ENCODE measurements around the gene NAA10. TPM values are rescaled to one million over a fixed set of nuclear protein-coding genes. Genes with fewer than 3 reads are reported as not detected.

NAA10 gene
- total RNA-seq, 1 donor: 37.4 TPM

DNA sequence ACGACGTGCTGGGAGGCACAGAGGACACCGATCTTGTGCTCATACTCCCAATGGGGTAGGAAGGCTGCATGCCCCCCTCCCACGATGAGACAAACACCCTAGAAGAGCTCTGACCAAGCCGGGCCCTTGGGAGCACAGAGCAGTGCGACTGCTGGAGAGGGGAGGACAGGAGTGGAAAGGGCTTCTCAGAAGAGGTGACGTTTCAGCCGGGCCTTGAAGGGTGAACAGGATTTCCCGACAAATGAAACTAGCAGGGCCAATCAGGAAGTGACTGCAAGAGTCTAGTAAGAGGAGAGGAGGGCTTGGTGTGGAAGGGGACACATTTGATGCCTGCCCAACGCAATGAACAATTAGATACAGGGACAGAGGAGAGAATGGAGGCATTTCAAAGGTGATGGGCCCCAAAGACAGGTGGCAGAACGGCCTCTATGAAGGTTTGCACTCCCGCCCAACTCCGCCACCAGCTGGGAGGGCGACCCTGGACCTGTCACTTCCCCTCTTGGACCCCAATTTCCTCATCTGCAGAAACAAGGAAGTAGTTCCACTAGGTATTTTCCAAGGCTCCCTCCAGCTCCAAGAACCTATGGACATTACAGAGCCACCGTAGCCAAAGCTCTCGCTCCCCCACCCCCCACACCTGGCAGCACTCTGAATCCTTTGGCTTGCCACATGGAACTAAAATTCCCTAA, 32.8 kb upstream of the NAA10 start:
- no peak for DNase-seq (ENCODE audit: low read depth in 2 of 3, low spot score in 2 of 3)

DNA sequence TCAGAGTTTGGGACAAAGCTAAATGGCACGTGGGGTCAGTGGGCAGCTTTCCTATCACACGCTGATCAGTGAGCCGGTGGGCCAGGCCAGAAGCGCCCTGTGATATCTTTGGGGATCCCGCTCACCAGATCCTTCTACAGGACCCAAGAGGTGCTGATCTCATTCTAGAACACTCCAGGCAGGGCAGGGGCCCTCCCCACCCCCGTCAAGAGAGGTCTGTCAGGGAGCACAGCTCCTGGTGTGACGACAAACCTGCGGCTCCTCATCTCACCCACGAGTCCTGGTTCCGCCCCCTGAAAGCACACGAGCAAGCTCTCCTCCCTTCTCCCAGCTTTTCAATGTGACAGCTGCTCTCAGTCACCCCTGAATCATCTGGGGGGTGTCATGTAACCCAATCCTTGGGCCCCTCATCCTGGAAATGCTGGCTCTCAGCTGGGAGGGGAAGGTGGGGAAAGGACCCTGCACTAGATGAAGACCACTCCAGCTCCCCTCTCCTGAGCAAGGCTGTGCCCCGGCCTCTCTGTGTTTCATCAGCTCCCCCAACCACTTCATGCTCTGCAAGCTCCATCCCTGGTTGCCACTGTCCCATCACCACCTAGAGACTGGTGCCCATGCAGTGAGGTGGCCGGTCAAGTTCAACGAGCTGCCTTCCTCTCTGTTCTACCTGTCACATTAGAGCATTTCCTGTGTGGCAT, 32.2 kb upstream of the NAA10 start:
- no peak for DNase-seq (ENCODE audit: low read depth in 2 of 3, low spot score in 2 of 3)

DNA sequence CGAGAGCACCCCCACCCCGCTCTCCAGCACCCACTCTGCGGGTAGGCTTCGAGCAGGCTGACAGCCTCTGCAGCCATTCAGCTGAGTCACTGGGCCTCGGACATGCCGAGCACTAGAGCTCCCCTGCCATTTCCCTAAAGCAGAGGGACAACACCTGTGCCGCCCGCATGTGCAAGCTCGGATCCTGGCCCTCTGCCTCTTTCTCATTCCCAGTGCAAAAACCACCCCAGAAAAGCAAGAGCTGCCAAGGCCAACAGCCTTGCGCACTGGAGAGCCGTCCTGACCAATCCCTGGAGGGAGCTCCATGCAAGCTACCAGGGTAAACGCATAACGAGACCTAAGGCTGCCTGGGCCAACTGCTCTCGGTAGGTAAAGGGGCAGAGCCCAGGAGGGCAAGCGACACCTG, 31.4 kb upstream of the NAA10 start:
- DNase-seq (ENCODE audit: low read depth in 2 of 3, low spot score in 2 of 3): no peak

DNA sequence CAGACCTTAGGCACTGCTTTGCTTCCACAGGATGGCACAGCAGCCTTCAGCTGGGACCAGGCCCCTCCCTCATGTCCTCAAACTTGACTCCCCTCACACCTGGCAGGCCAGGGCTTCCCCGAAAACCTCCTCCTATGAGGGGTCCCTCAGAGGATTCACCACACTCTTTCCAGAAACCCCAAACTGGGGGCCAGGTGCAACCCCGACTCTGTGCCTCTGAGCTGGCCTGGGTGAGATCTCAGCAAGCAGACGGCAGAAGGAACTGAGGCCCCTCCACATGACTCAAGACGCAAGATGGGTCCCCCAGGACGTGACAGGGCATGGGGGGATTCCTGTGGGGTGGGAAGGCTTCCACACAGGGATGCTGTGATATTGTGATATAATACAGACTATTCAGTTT, 30.6 kb upstream of the NAA10 start:
- no peak for DNase-seq (ENCODE audit: low read depth in 2 of 3, low spot score in 2 of 3)

DNA sequence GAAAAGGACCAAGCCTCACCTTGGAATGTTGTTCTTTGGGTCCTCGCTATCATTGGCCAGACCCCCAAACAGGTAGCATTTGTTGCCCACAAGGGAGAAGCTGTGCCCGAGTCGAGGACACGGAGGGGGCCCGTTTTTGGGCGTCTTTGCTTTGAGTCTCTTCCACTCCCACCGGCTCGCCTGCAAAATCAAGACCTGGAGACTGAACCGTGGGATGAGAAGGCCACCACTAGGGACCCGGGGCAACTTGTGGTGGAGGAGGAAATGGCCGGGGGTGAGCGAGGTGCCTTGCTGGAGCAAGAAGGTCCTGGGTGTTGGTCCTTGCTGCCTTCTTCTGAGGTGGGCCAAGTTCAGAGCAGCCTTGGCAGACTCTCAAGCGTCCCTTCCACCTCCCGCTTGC, 29.3 kb upstream of the NAA10 start:
- no peak for DNase-seq (ENCODE audit: low read depth in 2 of 3, low spot score in 2 of 3)

DNA sequence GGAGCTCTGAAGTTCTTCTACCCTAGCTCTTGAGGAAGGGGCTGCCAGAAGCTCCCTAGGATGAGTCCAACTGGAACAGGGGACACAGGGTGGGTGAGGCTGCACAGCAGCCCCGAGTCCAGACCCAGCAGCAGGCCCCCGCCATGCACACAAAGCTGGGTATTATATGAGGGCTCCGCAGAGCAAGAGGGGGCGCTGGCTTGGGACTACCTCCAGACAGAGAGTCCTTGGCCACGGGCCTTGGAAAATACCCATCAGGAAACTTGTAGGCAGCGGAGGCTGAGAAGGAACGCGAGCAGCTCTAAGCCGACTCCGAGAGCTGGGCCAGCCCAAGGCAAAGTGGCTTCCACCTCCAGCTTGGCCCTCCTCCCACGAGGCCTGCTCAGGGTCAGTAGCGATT, 28.7 kb upstream of the NAA10 start:
- DNase-seq (ENCODE audit: low read depth in 2 of 3, low spot score in 2 of 3): no peak

DNA sequence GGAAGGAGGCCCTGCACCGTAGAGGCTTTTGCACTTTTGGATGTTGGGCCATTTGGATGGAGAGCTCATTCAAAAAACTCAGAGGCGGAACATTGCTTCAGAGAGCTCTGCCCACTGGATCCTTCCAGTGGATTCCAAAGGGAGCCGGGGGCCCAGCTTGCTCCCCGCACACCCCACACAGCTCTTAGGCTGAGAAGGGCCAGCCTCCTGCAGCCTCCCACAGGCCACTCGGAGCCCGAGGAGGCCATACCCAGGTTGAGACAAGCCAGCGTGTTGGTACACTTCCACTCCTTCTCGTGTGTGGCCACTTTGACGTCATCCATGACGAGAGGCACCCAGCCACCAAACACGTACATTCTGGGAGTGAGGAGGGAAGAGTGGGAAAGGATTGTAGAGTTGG, 26.5 kb upstream of the NAA10 start:
- DNase-seq (ENCODE audit: low read depth in 2 of 3, low spot score in 2 of 3): no peak

DNA sequence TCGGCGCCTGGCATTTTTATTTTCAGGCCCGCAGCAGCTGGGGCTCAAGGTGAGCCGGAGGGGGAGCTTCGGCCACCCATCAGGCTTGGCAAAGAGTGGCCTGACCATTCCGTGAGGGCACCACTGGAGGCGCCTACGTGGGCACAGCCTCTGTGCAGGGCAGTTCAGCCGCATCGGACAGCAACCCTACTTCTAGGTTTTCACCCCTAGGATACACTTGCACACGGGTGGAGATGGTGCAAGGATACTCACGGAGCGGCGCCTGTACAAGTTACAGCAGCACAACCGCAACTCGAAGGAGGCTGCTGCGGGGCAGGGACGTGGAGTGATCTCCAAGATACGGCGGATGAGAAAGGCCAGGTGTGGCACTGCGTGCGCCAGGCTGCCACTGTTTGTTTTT, 25.9 kb upstream of the NAA10 start:
- DNase-seq (ENCODE audit: low read depth in 2 of 3, low spot score in 2 of 3): no peak

DNA sequence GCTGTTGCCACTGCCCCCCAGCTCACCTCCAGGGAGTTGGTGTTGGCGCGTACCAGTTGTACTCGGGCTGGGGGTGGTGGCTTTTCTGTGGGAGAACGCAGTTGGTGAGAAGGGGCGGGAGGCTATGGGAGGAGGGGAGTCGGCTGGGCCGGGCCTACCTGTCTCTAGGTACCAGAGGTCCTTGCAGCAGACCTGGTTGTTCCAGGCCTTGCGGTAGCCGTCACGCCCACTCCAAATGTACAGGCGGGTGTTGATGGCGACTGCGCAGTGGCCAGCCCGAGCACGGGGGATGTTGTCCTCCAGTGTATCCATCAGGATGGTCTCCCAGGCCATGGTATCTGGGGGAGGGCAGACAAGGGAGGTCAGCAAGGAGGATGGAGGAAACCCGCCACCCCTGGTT, 25.2 kb upstream of the NAA10 start:
- DNase-seq (ENCODE audit: low read depth in 2 of 3, low spot score in 2 of 3): no peak

DNA sequence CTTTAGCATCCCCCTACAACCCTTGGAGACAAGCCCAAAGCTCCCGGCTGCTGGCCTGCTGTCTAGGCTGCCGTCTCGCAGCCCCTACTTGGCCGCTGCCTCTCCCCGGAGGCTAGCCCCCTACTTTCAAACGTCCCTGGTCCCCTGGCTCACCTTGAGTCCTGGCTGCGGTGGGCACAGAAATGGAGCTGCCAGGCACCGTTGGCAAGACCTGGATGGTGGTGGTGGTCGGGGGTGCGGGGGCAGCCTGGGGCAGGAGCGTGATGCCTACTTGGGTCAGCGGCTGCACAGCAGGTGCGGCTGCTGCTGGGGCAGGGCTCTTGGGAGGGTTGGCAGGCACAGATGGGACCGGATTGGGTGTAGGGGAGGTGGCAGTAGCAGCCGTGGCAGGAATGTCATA, 24.8 kb upstream of the NAA10 start:
- no peak for DNase-seq (ENCODE audit: low read depth in 2 of 3, low spot score in 2 of 3)

DNA sequence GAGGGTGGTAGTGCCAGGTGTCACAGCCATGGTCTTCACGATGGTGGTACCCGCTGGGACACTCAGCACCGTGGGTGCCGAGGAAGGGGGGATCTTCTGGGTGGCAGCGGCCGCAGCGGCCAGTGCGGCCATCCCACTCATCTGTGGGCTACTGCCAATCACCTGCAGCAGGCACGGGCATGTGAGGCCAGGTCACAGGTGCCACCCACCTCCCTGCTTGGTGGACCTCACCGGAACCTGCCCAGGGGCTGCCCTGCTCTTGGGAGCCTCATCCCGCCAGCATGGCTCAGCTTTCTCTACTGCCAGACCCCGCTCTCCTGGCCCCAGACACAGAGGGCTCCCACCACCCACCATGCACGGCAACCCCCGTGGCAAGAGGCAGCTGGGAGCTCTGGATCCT, 23.8 kb upstream of the NAA10 start:
- no peak for DNase-seq (ENCODE audit: low read depth in 2 of 3, low spot score in 2 of 3)

DNA sequence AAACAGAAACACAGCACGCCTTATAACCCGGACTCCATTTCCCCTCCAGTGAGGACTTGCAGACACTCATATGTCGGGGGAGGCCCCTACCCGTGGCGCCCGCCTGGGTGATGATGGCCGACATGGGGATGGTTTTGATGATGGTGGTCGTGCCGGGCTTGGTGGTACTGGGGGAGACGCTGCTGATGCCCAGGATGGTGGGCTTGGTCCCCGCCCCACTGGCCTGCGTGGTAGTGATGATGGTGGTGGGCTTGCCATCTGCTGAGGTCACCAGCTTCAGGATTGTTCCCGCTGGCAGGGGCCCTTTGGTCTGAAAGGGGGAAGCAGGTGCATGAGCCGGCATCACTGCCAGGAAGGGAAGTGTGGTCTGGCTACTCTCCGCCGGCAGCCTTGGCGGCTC, 22.4 kb upstream of the NAA10 start:
- no peak for DNase-seq (ENCODE audit: low read depth in 2 of 3, low spot score in 2 of 3)

DNA sequence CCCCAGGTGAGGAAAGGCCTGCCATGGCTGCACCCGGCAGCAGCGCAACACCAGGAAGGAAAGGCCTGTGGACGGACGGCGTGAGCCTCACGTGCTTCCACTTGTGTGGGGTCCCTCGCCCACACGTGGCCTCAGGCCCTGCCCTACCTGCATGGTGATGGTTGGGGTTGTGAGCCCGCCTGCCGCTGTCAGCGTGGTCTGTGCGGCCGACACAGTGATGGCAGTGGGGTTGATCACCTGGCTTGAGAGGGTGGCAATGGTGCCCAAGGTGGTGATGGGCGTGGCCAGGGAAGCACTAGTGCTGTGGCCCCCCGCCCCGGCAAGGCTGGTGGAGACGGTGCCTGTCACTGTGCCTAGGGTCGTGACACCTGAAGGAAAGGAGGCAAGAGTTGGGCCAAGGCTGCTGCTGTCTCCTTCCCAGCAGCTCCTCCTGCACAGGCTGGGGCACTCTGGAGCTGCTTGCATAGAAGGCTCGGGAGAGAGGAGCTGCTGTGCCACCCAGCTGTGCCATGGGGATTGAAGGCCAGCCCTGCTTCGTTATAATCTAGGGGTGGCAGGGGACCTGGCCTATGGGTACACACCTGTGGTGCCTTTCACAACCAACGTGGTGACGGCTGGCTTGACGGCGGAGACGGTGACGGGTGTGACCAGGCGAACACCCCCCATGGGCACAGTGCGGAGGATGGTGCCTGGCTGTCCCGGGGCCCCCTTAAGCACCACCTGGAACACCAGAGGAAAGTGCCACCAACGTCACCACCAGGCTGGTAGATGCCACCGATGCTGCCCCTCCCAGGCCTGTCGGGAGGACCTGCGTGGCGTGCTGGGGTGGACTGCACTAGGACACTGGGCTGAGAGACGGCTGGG, 21.4 kb upstream of the NAA10 start:
- DNase-seq (ENCODE audit: low read depth in 2 of 3, low spot score in 2 of 3): no peak

DNA sequence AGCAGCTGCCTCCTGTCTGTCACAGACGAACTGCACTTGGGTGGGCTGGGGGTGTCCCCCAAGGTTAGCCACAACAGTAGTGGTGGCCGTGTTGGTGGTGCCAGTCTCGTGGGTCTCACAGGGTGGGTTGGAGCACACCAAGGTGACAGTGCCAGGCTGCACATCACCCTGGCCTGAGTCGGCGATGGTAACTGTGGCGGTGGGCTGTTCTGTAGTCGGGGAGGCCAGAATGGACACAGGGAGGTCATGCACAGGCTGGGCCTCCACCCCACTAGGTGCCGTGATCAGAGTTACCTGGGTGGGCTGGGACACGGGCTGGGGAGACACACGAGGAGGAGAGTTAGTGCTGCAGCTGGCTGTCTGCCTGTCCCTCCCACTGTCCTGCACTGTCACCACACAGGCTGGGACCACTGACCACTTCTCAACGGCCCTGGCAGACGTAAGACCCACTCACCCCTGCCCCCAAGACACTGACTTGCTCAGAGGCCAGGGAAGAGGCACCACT, 20.4 kb upstream of the NAA10 start:
- DNase-seq (ENCODE audit: low read depth in 2 of 3, low spot score in 2 of 3): no peak

DNA sequence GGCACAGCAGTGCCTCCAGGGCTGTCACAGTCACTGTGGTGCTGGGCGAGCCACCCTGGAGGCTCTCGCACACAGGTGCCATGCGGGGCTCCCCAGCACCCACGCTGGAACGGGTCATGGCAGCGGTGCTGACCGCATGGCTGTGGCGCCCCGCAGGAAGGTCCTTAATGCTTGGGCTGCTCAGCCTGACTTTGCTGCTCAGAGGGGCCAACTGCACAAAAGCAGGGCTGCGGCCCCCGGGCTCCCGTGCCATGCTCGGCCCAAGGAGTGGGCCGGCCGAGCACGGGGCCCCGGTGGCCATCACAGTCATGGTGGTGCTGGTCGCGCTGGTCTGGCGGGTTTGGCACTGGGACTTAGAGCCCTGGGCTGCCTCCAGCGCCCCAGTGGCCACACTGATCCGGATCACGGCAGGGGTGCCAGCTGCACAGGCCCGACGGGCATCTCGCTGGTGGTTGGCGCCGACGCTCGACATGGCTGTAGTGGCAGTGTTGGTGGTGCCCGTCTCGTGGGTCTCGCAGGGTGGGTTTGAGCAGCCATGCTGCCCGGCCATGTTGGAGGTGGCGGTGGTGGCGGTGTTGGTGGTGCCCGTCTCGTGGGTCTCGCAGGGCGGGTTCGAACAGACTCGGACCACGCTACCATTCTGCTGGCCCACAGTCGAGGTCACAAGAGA, 19.9 kb upstream of the NAA10 start:
- no peak for DNase-seq (ENCODE audit: low read depth in 2 of 3, low spot score in 2 of 3)

DNA sequence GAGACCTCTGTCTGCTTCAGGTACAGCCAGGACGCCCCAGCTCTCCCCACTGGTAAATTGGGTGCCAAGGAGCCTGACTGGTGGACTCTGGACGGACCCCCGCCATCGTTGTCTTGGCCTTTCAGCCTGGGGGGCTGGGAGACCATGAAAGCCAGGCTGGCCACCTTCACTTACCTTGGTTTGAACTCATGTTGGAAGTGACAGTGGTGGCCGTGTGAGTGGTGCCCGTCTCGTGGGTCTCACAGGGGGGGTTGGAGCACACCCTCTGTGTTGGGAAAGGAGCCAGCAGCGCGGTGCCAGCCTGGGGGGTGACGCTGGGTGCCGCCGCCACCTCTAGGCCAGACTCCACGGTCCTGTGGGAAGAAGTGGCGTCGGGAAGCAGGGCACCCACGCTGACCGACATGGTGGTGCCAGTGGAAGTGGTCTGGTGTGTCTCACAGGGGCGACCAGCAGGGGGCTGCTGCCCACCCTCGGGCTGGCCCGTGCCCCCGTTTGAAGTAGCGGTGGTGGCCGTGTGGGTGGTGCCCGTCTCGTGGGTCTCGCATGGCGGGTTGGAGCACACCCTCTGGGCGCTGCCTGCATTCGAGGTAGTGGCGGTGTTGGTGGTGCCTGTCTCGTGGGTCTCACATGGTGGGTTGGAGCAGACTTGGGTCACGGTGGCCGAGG, 19.2 kb upstream of the NAA10 start:
- no peak for DNase-seq (ENCODE audit: low read depth in 2 of 3, low spot score in 2 of 3)

DNA sequence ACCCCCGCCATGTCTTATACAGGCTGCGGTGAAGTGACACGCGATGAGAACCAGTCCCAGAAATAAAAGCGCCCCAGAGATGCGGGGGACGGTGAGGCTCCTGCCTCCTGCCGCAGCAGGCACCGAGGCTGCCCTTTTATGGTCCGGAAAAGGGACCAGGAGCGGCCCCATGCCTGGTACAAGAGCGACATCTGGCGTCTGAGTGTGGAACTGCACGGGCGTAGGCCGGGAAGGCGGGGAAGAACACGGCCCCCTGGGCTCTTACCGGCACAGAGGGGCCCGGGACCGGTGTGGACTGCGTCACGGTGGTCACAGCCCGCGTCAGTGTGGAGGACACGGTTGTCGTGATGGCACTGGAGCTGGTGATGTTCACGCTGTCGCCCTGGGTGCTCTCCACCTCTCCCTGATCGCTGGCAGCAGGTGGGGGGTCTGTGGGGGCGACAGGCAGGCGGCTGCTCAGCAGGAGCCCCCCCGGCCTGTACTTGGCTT, 18.5 kb upstream of the NAA10 start:
- peak in 2 of 3 donors; percentile 58 to 71 for DNase-seq (ENCODE audit: low read depth in 2 of 3, low spot score in 2 of 3)

DNA sequence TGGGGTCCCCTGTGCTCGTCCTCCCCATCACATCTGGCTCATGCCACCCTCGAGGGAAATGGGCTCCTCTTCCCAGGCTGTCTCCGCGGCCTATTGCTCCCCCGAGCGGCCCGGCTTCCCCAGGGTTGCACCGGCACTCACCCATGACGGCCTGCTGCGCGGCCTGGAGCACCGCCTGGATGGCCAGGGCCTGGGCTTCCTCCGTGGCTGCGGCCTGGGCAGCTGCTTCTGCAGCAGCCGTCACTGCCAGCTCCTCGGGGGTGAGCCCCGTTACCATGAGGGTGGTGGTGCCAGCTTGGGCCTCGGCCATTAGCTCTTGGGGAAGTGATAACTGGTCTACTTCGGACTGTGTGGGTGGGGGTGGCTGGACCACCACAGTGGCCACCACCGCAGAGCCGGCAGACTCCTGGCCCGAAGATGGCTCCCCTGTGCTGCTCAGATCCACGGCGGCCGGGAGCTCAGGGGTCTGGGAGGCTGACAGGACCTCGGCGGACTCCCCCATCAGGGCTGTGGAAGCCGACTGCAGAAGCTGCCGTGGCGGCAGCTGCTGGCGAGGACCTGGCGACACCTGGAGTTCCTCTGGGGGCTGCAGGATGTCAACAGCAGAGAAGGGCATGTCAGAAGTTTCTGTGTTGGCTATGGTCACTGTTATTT, 17.7 kb upstream of the NAA10 start:
- DNase-seq (ENCODE audit: low read depth in 2 of 3, low spot score in 2 of 3): no peak

DNA sequence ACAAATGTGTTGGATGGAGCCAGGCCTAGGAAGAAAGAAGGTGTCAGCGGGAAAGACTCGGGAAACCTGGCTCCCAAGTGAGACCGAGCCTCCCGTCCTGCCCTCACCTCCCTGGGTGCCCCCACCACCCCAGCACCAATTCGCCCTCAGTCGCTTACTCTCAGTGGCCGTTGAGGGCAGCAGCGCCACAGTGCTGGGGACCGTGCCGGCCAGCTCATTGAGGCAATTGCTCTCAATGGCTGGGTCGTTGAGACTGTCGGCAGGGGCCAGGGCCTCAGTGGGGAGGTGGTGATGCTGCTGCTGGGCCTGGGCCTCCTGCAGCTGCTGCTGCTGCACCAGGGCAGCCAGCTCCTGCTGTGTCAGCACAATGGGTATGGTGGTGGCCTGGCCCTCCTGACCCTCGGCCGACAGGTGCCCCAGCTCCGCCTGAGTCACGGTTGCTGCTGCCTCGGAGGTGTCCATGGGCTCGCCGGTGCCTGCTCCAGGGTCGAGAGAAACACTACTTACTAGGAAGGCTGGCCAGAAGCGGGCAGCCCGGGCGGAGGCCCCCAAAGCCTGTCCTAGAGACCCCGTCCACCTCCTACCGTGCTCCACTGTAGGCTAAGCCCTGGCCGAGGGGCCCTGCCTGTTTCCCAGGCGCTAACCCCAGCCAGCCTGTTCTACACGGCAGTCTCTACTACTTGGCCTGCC, 17.0 kb upstream of the NAA10 start:
- DNase-seq (ENCODE audit: low read depth in 2 of 3, low spot score in 2 of 3): no peak

Data from hematopoietic multipotent progenitor cell (in vitro differentiated cells).